ENCODE results near the gene SMPD3. TPM values are rescaled to one million over a fixed set of nuclear protein-coding genes. Genes with fewer than 3 reads are reported as not detected.

Gene SMPD3
- total and polyA plus RNA-seq, 9 of the 15 experiments (the other 6 are each of a cell fraction or from before 2014, with no cell fraction given), result 0.03 to 1.2 (median 0.18) TPM

GRCh38 chr16:68371276-68371651 is 77.0 kb downstream of the SMPD3 start (continued):
- TF ChIP-seq U2AF2 (optimal IDR thresholded peaks at IDR 0.05; ENCODE audit: low read depth, low read length) (no peak), NUFIP1 (IDR thresholded peaks at IDR 0.05; ENCODE audit: partially characterized antibody) (no peak), MAFF (IDR thresholded peaks at IDR 0.05; ENCODE audit: low read length) (no peak), REST (IDR thresholded peaks at IDR 0.05; ENCODE audit: borderline replicate concordance) (no peak), REST (CRISPR knock-in tag; IDR thresholded peaks at IDR 0.05; ENCODE audit: low read depth) (no peak), TAF15 (IDR thresholded peaks at IDR 0.05; ENCODE audit: low read depth, low read length) (no peak), HMG20B (CRISPR knock-in tag; IDR thresholded peaks at IDR 0.05) (no peak), ETV1 (tag; conservative IDR thresholded peaks at IDR 0.05; ENCODE audit: low read depth) (no peak), ZBTB1 (CRISPR knock-in tag; IDR thresholded peaks at IDR 0.05; ENCODE audit: borderline replicate concordance, low read depth) (no peak), ZFX (CRISPR knock-in tag; IDR thresholded peaks at IDR 0.05) (no peak)
